ENCODE results near the gene CCNQ. TPM values are rescaled to one million over a fixed set of nuclear protein-coding genes. Genes with fewer than 3 reads are reported as not detected.

CCNQ gene
- total and polyA plus RNA-seq, 8 donors: 10.8 to 18.7 (median 13.6) TPM

- Histone ChIP-seq H3K27ac (no peak overlapping the region), H3K4me3 (no peak overlapping the region), H3K4me1 (peaks cover 0 to 7% of the 10 kb centered on the region in 2 donors), H3K36me3 (peaks cover 0 to 80% of the 10 kb centered on the region in 2 donors), H3K9me3 (no peaks in the 10 kb centered on the region), H3K27me3 (no peaks in the 10 kb centered on the region)
- ATAC-seq (no peak), DNase-seq (no peak)
- TF ChIP-seq CTCF (IDR thresholded peaks at IDR 0.05): no peak
- intact Hi-C loops (cut with DNase I): no loop called here
Observed at GRCh38 chrX:153592091-153592833, 6.7 kb downstream of the CCNQ start.

DNA sequence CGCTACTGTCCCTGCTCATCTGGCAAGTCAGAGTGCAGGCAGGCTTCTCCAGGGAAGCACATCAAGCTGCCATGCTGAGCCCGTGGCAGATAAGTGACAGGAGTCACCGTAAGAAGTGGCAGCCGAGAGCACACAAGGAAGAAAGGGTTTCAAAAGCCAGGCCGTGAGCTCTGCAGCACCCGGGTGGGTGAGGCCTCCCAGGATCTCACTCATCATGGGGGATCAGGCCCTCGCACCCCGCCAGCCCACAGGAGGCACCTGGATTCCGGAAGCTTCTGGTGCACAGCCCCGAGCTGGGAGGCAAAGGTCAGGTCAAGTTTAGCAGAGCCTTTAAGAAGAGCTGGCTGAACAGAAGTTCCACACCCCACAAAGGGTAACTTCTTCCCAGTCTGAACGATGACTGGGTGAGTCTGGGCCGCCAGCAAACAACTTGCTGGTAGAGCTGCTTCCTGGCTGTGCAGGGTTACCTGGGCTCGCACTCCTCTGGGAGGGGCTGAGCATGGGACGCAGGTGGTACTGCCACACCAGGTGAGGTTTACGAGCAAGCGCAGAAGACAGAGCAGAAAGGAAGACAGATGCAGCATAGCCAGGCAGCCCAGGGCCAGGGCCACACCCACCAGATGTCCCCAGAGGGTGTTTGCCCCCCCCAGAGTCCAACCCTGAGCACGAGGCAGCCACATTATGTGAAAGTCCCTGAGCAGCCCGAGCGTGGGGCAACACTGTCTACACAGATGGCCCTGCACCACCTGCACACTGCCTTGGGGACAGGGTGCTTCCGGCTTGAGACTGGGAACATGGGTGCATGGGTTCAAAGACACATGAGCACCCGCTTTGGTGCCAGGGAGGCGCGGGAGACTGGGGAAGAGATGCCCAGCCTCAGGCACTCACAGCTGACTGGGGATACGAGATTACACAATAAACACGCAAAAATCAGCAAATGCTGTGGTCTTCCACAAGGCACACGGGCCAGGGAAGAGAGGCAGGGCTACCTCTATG lies 7.7 kb downstream of the CCNQ start:
- DNase-seq: no peak
- no peaks in the 10 kb centered on the region for H3K27me3 ChIP-seq
- H3K27ac ChIP-seq: no peak overlapping the region
- no peak overlapping the region for H3K4me3 ChIP-seq
- peaks cover 0 to 87% of the 10 kb centered on the region in 2 donors for H3K36me3 ChIP-seq
- H3K9me3 ChIP-seq: no peaks in the 10 kb centered on the region
- no peak for TF ChIP-seq CTCF (IDR thresholded peaks at IDR 0.05)
- H3K4me1 ChIP-seq: no peaks in the 10 kb centered on the region
- intact Hi-C loops (cut with DNase I): no loop called here
- no peak for ATAC-seq

GRCh38 chrX:153588782-153589446 lies 10.0 kb downstream of the CCNQ start:
- peaks cover 0 to 68% of the 10 kb centered on the region in 2 donors for H3K36me3 ChIP-seq
- H3K27me3 ChIP-seq: no peaks in the 10 kb centered on the region

DNA sequence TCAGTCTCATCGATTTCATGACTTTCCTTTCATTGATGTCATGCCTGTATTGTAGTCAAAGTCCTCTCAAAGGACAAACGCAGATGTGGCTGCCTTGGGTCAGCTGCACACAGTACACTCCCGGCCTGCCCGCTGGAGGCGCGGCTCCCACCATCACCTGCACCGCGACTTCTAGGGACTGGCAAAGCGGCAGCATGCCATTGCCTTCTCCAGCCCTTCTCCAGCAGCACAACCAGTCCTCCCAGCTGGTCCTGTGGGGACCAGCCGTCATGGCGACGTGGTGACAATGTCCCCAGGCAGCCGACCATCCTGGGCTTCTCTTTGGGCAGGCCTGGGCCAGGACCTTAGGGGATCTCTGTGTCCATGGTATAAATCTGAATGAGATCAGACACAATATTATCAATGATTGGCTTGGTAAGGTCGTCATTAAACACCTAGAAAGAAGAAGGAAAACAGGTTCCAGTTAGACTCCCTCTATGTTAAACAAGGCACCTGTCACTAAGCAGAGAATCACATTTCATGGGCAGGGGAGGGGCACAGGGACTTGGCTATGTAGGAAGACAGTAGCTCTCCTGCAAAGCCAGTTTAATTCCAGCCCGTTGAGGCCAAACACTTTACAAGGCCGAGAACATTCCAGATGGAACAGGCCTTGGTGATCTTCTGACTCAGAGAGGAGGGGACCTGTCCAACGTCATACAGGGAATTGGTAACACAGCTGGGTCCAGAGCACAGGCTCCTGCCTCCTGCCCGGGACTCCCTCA lies 10.7 kb downstream of the CCNQ start:
- H3K4me1 ChIP-seq: peaks cover 0 to under 1% of the 10 kb centered on the region in 2 donors
- no peaks in the 10 kb centered on the region for H3K27me3 ChIP-seq
- DNase-seq (no peak), ATAC-seq (no peak)
- no peaks in the 10 kb centered on the region for H3K9me3 ChIP-seq
- TF ChIP-seq CTCF (IDR thresholded peaks at IDR 0.05): no peak
- peaks cover 0 to 60% of the 10 kb centered on the region in 2 donors for H3K36me3 ChIP-seq
- no peak overlapping the region for H3K4me3 ChIP-seq
- intact Hi-C loops (cut with DNase I): no loop called here
- H3K27ac ChIP-seq: no peak overlapping the region

More at GRCh38 chrX:153588782-153589446, 10.0 kb downstream of the CCNQ start:
- DNase-seq (no peak), ATAC-seq (no peak)
- Histone ChIP-seq H3K27ac (no peak overlapping the region), H3K4me1 (no peaks in the 10 kb centered on the region), H3K4me3 (no peak overlapping the region), H3K9me3 (no peaks in the 10 kb centered on the region)
- no peak for TF ChIP-seq CTCF (IDR thresholded peaks at IDR 0.05)
- intact Hi-C loops (cut with DNase I): no loop called here
